ENCODE results near the gene FAM120A. TPM values are rescaled to one million over a fixed set of nuclear protein-coding genes. Genes with fewer than 3 reads are reported as not detected.

The FAM120A gene
- total and polyA plus RNA-seq, 4 donors: 28.3 to 91.0 (median 50.3) TPM

DNA sequence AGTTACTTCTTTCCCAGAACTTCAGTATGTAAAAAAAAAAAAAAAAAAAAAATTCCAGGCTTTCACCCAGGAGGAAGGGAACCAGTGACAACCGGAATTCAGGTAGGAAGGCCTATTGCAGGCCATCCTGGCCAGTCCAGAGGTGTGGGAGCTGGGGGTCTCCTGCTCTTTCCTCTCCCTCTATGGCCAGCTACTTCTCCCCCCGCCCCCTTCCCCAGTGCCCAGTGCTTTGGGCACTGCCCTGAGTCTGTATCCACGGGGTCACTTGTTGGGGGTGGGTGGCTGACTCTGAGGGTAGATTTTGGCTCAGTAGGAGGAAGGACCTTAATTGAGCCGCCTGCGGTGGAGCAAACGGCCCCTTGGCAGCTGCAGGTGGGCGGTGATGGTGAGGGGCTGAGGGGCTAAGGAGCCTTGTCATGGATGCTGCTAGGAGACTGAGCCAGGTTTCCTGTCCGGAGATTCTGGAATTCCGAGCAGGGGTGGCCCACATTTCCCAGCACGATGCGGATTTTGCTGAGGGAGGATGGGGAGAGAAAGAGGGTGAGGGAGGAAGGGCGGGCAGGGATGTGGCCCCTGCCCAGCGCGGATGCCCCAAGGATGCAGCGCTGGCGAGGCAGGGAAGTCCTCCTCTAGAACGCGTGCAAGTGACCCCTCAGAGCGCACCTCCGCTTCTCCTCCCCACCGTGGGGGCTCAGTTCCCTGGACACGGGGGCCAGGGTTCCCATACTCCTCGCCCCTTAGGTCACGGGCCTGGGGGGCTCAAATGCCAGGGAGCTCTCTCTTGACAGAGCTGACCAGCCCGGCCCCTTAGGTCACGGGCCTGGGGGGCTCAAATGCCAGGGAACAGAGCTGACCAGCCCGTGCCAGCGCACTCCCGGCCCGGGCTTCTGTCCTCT, 123.7 kb downstream of the FAM120A start:
- H3K27ac ChIP-seq (ENCODE audit: low read depth in 1 of 2, low read length in 2 of 2): peak overlapping the region; percentile 76 to 83
- H3K4me3 ChIP-seq (ENCODE audit: low read depth in 1 of 3, low read length in 3 of 3): peak overlapping the region; percentile 56 to 87 (median 71)
- H3K9me3 ChIP-seq (ENCODE audit: control insufficient read depth in 4 of 4, low read length in 3 of 4): peaks cover 0 to 4% (median 0%) of the 10 kb centered on the region in 4 donors
- H3K9ac ChIP-seq (ENCODE audit: low read depth in 1 of 2, low read length in 2 of 2): peak overlapping the region; percentile 16 to 58
- no peaks in the 10 kb centered on the region for H3K27me3 ChIP-seq (ENCODE audit: control insufficient read depth in 4 of 4, insufficient read depth in 4 of 4, low read length in 3 of 4)
- peaks cover 7 to 29% (median 22%) of the 10 kb centered on the region in 4 donors for H3K4me1 ChIP-seq (ENCODE audit: control insufficient read depth in 4 of 4, insufficient read depth in 4 of 4, low read length in 3 of 4)
- TF ChIP-seq EGR1 (IDR thresholded peaks at IDR 0.05; ENCODE audit: low read depth in 2 of 2) (no peak), NR2F2 (IDR thresholded peaks at IDR 0.05) (no peak), RAD21 (IDR thresholded peaks at IDR 0.05) (no peak), HNF4G (IDR thresholded peaks at IDR 0.05) (no peak), TAF1 (conservative IDR thresholded peaks at IDR 0.05) (no peak), FOXA1 (IDR thresholded peaks at IDR 0.05) (no peak)
- TF ChIP-seq, protein P1, sequence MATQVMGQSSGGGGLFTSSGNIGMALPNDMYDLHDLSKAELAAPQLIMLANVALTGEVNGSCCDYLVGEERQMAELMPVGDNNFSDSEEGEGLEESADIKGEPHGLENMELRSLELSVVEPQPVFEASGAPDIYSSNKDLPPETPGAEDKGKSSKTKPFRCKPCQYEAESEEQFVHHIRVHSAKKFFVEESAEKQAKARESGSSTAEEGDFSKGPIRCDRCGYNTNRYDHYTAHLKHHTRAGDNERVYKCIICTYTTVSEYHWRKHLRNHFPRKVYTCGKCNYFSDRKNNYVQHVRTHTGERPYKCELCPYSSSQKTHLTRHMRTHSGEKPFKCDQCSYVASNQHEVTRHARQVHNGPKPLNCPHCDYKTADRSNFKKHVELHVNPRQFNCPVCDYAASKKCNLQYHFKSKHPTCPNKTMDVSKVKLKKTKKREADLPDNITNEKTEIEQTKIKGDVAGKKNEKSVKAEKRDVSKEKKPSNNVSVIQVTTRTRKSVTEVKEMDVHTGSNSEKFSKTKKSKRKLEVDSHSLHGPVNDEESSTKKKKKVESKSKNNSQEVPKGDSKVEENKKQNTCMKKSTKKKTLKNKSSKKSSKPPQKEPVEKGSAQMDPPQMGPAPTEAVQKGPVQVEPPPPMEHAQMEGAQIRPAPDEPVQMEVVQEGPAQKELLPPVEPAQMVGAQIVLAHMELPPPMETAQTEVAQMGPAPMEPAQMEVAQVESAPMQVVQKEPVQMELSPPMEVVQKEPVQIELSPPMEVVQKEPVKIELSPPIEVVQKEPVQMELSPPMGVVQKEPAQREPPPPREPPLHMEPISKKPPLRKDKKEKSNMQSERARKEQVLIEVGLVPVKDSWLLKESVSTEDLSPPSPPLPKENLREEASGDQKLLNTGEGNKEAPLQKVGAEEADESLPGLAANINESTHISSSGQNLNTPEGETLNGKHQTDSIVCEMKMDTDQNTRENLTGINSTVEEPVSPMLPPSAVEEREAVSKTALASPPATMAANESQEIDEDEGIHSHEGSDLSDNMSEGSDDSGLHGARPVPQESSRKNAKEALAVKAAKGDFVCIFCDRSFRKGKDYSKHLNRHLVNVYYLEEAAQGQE (IDR thresholded peaks at IDR 0.05): no peak
- no peak for DNase-seq (ENCODE audit: low spot score)
- 53% methylated on average over 30 of the region's 30 CpGs for WGBS
- H3K36me3 ChIP-seq (ENCODE audit: control insufficient read depth in 4 of 4, insufficient read depth in 3 of 4, low read depth in 1 of 4, low read length in 3 of 4): no peaks in the 10 kb centered on the region

DNA sequence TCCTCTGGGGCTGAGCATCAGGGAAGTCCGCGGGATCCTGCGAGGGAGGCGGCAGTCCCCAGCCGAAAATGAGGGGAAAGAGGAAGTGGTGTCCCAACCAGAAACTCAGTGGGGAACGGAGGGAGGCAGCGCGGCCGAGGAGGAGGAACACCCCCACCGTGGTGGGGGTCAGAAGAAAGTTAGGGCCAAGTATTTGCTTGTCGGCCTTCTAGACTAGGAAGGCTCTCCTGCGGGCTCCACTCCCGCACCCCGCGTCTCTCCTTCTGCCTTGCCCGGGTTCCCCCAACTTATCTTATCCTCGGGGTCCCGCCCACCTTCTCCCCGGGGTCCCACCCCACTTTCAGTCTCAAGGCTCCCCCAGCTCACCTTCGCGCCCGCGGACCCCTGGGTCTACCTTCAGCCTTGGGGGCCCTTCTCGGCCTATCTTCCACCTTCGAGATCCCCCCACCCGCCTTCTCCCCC, 124.3 kb downstream of the FAM120A start:
- Histone ChIP-seq H3K9ac (ENCODE audit: low read depth in 1 of 2, low read length in 2 of 2) (peak overlapping the region; percentile 16 to 58), H3K9me3 (ENCODE audit: control insufficient read depth in 4 of 4, low read length in 3 of 4) (peaks cover 0 to 3% (median 0%) of the 10 kb centered on the region in 4 donors), H3K36me3 (ENCODE audit: control insufficient read depth in 4 of 4, insufficient read depth in 3 of 4, low read depth in 1 of 4, low read length in 3 of 4) (no peaks in the 10 kb centered on the region), H3K27me3 (ENCODE audit: control insufficient read depth in 4 of 4, insufficient read depth in 4 of 4, low read length in 3 of 4) (no peaks in the 10 kb centered on the region), H3K27ac (ENCODE audit: low read depth in 1 of 2, low read length in 2 of 2) (peak overlapping the region; percentile 76 to 83), H3K4me1 (ENCODE audit: control insufficient read depth in 4 of 4, insufficient read depth in 4 of 4, low read length in 3 of 4) (peaks cover 11 to 36% (median 28%) of the 10 kb centered on the region in 4 donors), H3K4me3 (ENCODE audit: low read depth in 1 of 3, low read length in 3 of 3) (peak overlapping the region; percentile 56 to 87 (median 71))
- DNase-seq (ENCODE audit: low spot score): peak; percentile 67
- TF ChIP-seq, protein P2, sequence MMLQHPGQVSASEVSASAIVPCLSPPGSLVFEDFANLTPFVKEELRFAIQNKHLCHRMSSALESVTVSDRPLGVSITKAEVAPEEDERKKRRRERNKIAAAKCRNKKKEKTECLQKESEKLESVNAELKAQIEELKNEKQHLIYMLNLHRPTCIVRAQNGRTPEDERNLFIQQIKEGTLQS (IDR thresholded peaks at IDR 0.05): no peak
- no peak for TF ChIP-seq HNF4A (conservative IDR thresholded peaks at IDR 0.05)
- TF ChIP-seq RXRA (IDR thresholded peaks at IDR 0.05): no peak
- TF ChIP-seq, protein P3, sequence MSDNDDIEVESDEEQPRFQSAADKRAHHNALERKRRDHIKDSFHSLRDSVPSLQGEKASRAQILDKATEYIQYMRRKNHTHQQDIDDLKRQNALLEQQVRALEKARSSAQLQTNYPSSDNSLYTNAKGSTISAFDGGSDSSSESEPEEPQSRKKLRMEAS (IDR thresholded peaks at IDR 0.05): no peak
- no peak for TF ChIP-seq HNF4G (IDR thresholded peaks at IDR 0.05)
- TF ChIP-seq, protein P1 (IDR thresholded peaks at IDR 0.05): no peak
- TF ChIP-seq, protein P4, sequence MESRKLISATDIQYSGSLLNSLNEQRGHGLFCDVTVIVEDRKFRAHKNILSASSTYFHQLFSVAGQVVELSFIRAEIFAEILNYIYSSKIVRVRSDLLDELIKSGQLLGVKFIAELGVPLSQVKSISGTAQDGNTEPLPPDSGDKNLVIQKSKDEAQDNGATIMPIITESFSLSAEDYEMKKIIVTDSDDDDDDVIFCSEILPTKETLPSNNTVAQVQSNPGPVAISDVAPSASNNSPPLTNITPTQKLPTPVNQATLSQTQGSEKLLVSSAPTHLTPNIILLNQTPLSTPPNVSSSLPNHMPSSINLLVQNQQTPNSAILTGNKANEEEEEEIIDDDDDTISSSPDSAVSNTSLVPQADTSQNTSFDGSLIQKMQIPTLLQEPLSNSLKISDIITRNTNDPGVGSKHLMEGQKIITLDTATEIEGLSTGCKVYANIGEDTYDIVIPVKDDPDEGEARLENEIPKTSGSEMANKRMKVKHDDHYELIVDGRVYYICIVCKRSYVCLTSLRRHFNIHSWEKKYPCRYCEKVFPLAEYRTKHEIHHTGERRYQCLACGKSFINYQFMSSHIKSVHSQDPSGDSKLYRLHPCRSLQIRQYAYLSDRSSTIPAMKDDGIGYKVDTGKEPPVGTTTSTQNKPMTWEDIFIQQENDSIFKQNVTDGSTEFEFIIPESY (IDR thresholded peaks at IDR 0.05): no peak
- no peak for TF ChIP-seq FOXA1 (IDR thresholded peaks at IDR 0.05)
- TF ChIP-seq, protein P5, sequence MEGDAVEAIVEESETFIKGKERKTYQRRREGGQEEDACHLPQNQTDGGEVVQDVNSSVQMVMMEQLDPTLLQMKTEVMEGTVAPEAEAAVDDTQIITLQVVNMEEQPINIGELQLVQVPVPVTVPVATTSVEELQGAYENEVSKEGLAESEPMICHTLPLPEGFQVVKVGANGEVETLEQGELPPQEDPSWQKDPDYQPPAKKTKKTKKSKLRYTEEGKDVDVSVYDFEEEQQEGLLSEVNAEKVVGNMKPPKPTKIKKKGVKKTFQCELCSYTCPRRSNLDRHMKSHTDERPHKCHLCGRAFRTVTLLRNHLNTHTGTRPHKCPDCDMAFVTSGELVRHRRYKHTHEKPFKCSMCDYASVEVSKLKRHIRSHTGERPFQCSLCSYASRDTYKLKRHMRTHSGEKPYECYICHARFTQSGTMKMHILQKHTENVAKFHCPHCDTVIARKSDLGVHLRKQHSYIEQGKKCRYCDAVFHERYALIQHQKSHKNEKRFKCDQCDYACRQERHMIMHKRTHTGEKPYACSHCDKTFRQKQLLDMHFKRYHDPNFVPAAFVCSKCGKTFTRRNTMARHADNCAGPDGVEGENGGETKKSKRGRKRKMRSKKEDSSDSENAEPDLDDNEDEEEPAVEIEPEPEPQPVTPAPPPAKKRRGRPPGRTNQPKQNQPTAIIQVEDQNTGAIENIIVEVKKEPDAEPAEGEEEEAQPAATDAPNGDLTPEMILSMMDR (IDR thresholded peaks at IDR 0.05; ENCODE audit: low read depth, low read length, missing input control): no peak
- no peak for TF ChIP-seq NR2F2 (IDR thresholded peaks at IDR 0.05)
- TF ChIP-seq YY1 (IDR thresholded peaks at IDR 0.05): no peak
- no peak for TF ChIP-seq JUND (IDR thresholded peaks at IDR 0.05)
- no peak for TF ChIP-seq SP1 (IDR thresholded peaks at IDR 0.05)
- TF ChIP-seq EGR1 (IDR thresholded peaks at IDR 0.05; ENCODE audit: low read depth in 2 of 2): no peak
- no peak for TF ChIP-seq RAD21 (IDR thresholded peaks at IDR 0.05)
- TF ChIP-seq FOXA2 (IDR thresholded peaks at IDR 0.05): no peak
- no peak for TF ChIP-seq GABPA (IDR thresholded peaks at IDR 0.05 in 1 of 2, conservative IDR thresholded peaks at IDR 0.05 in 1 of 2)
- TF ChIP-seq TAF1 (conservative IDR thresholded peaks at IDR 0.05): no peak
- under 1% methylated on average over 26 of the region's 26 CpGs for WGBS
